NCI-H2107 (cell line): Measurements from ENCODE around the gene STK32A.

ENCODE experiments used
- DNase-seq: peaks from one replicate; lab custom pipeline; 2025; lab: John Stamatoyannopoulos, UW

Gene STK32A

DNA sequence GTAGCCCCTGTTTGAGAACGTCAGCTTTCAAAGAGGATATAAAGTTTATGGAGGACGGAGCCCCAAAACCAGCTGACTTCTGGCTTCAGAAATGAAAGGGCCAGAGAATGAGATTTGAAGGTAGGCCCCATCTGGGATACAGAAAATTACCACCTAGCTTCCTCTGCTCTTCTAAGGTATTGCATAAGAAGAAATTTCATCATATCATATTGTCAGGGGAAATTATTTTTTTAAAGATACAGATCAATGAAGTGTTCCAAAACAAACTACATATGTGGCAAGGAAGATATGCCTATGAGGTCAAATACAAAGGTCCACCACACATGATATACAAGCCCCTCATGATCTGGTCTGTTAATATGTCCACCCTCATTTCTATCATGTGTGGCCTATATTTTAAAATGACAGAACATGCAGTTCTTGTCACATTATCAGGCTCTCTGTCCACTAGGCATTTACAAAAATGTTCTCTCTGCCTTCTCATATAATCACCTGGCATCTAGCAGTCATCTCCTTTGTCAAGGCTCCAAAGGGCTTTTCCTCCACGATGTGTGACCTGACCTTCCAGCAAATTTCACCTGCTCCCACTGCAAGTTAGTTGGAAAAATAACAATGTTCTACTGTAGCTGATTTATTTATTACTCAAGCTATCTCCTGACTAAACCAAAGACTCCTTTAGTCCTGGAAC, 192.0 kb downstream of the STK32A start:
- no peak for DNase-seq

- DNase-seq = no peak
Observed at GRCh38 chr5:147427521-147428401, 192.9 kb downstream of the STK32A start.

DNA sequence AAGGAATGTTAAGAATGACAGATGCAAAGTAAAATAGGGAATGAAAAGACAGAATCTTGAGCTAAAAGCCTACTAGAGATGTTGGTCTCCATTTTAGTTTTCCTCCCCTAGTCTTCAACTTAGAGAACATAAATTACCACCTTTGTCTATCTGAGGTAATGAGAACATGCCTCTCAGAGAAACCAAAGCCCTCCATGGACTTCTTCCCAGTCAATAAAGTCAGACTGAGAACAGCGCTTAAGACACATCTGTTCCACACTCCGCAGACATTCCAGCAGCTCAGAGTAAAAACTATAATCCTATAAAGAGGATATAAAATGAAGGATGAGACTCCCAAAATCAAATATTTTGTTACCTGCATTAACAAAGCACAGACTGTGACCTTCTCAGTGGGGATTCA, 195.8 kb downstream of the STK32A start:
- DNase-seq = no peak

DNA sequence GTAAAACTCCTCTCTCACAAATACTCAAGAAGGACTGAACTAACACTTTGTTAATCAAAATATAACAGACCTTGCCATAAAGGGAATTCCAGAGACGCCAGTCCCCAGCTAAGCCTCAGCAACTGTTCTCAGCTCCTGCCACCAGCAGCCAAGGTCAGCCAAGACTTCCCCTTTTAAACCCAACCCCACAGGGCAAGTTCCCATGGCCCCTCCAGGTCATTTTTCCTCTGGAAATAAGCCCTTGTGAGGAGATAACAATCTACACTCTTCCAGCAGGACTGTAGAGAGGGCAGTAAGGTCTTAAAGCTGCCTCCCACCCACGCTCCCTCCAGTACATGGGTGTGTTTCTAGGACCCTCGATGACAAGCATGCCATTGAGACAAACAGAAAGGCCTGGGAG, 196.8 kb downstream of the STK32A start:
- no peak for DNase-seq

DNA sequence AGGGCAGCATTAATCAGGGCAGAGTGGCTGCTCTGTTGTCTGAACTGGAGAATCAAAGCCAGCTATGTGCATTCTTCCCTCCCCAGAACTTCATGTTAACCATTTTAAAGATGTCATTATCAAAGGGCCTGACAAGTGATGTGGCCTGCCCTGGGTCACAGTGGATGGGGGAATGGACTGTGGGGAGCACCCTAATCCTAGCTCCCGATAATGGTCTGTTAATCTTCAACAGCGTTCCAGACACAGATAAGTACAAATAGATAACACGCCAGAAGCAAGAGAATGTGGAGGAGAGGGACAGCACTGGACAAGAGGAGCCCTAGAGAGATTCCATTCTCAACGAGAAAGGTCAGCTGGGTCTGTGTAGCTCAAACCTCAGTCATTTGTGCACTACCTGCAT, 197.5 kb downstream of the STK32A start:
- DNase-seq = no peak

DNA sequence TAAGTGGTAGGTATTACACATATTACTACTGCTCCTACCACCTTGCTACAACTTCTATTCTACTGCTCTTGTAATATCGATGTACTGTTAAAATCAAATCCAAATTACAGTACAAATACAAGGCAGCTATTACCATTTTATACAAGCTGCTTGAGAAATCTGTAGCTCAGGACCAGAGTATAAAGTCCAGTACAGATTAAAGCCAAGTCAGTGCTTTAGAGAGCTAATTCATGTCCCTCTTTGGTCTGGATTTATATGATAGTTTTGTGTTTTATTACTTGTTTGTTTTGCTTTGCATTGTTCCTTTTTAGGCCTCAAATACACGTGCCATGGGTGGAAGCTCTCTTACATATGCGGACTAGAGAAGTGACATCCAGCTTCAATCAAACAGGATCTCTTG, 199.2 kb downstream of the STK32A start:
- no peak for DNase-seq

DNA sequence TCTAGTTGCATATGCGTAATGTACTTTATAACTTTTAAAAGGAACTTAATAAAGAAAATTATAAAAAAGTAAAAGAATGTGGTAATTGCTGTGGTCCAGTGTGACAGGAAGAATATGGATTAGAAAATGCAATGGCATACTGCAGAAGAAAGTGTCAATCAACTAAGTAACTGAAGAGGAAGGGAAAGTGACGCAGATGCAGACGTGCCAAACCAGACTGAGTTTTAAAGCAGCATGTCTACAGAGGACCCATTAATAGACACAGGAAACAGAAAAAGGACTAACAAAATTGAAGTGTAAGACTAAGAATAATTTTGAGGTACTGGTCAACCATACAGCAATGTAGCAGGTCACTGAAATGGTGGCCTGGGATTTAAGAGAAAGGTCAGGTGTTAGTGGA, 201.8 kb downstream of the STK32A start:
- no peak for DNase-seq

- no peak for DNase-seq
Observed at GRCh38 chr5:147437161-147437596, 202.4 kb downstream of the STK32A start.
